ENCODE measurements around the gene KLK3. TPM values are rescaled to one million over a fixed set of nuclear protein-coding genes. Genes with fewer than 3 reads are reported as not detected.

Gene KLK3
- total RNA-seq, 2 donors from 2014 or later = not detected

DNA sequence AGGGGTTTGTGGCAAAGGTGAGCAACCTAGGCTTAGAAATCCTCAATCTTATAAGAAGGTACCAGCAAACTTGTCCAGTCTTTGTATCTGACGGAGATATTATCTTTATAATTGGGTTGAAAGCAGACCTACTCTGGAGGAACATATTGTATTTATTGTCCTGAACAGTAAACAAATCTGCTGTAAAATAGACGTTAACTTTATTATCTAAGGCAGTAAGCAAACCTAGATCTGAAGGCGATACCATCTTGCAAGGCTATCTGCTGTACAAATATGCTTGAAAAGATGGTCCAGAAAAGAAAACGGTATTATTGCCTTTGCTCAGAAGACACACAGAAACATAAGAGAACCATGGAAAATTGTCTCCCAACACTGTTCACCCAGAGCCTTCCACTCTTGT, 14.8 kb downstream of the KLK3 start:
- no peak for ATAC-seq (ENCODE audit: insufficient number of reproducible peaks, low FRiP score, low read depth)
- DNase-seq (ENCODE audit: low spot score) = no peak
- TF ChIP-seq, protein P1, sequence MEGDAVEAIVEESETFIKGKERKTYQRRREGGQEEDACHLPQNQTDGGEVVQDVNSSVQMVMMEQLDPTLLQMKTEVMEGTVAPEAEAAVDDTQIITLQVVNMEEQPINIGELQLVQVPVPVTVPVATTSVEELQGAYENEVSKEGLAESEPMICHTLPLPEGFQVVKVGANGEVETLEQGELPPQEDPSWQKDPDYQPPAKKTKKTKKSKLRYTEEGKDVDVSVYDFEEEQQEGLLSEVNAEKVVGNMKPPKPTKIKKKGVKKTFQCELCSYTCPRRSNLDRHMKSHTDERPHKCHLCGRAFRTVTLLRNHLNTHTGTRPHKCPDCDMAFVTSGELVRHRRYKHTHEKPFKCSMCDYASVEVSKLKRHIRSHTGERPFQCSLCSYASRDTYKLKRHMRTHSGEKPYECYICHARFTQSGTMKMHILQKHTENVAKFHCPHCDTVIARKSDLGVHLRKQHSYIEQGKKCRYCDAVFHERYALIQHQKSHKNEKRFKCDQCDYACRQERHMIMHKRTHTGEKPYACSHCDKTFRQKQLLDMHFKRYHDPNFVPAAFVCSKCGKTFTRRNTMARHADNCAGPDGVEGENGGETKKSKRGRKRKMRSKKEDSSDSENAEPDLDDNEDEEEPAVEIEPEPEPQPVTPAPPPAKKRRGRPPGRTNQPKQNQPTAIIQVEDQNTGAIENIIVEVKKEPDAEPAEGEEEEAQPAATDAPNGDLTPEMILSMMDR (IDR thresholded peaks at IDR 0.05) = no peak
- no peaks in the 10 kb centered on the region for H3K4me1 ChIP-seq (ENCODE audit: control insufficient read depth in 1 of 2, low read depth in 2 of 2)
- H3K27ac ChIP-seq = no peak overlapping the region
- no peak overlapping the region for H3K4me3 ChIP-seq
- H3K36me3 ChIP-seq = no peaks in the 10 kb centered on the region
- H3K27me3 ChIP-seq (replicated peaks; ENCODE audit: insufficient read depth) = no peaks in the 10 kb centered on the region
- H3K9me3 ChIP-seq = no peaks in the 10 kb centered on the region

DNA sequence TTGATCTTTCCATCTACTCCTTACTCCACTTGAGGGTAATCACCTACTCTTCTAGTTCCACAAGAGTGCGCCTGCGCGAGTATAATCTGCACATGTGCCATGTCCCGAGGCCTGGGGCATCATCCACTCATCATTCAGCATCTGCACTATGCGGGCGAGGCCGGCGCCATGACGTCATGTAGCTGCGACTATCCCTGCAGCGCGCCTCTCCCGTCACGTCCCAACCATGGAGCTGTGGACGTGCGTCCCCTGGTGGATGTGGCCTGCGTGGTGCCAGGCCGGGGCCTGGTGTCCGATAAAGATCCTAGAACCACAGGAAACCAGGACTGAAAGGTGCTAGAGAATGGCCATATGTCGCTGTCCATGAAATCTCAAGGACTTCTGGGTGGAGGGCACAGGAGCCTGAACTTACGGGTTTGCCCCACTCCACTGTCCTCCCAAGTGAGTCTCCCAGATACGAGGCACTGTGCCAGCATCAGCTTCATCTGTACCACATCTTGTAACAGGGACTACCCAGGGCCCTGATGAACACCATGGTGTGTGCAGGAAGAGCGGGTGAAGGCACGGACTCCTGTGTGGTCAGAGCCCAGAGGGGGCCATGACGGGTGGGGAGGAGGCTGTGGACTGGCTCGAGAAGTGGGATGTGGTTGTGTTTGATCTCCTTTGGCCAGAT, 15.8 kb downstream of the KLK3 start:
- Histone ChIP-seq H3K4me1 (ENCODE audit: control insufficient read depth in 1 of 2, low read depth in 2 of 2) (no peaks in the 10 kb centered on the region), H3K27me3 (replicated peaks; ENCODE audit: insufficient read depth) (no peaks in the 10 kb centered on the region), H3K9me3 (no peaks in the 10 kb centered on the region), H3K4me3 (no peak overlapping the region), H3K27ac (no peak overlapping the region), H3K36me3 (no peaks in the 10 kb centered on the region)
- no peak for ATAC-seq (ENCODE audit: insufficient number of reproducible peaks, low FRiP score, low read depth)
- TF ChIP-seq, protein P1 (IDR thresholded peaks at IDR 0.05) = no peak
- no peak for DNase-seq (ENCODE audit: low spot score)

DNA sequence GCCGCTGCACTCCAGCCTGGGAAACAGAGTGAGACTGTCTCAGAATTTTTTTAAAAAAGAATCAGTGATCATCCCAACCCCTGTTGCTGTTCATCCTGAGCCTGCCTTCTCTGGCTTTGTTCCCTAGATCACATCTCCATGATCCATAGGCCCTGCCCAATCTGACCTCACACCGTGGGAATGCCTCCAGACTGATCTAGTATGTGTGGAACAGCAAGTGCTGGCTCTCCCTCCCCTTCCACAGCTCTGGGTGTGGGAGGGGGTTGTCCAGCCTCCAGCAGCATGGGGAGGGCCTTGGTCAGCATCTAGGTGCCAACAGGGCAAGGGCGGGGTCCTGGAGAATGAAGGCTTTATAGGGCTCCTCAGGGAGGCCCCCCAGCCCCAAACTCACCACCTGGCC, 18.3 kb downstream of the KLK3 start, which contains the start of gene KLK2:
KLK2 (plus strand) TSS at position 384 of the 400 bp plus-strand sequence. CDS start 35 bp downstream, outside the sequence.
- Histone ChIP-seq H3K9me3 (no peaks in the 10 kb centered on the region), H3K4me3 (no peak within 1 kb of the TSS), H3K27me3 (replicated peaks; ENCODE audit: insufficient read depth) (no peaks in the 10 kb centered on the region), H3K4me1 (ENCODE audit: control insufficient read depth in 1 of 2, low read depth in 2 of 2) (no peaks in the 10 kb centered on the region), H3K36me3 (no peaks in the 10 kb centered on the region), H3K27ac (no peak within 1 kb of the TSS)
- TF ChIP-seq, protein P1 (IDR thresholded peaks at IDR 0.05) = no peak
- ATAC-seq (ENCODE audit: insufficient number of reproducible peaks, low FRiP score, low read depth) = no peak
- no peak for DNase-seq (ENCODE audit: low spot score)

DNA sequence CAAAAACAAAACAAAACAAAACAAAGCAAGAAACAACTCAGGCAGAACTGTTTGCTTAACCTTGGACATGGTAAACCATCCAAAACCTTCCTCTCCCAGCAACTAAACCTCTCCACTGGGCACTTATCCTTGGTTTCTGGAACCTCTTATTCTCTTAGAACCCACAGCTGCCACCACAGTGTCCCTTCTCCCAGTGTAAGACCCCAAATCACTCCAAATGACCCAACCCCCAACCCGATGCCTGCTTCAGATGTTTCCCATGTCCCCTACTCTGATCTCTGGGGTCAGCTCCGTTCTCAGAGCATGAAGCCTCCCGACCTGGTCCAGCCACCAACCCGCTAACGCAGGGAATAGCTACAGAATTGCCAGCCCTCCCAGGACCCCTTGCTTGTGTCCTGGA, 19.5 kb downstream of the KLK3 start:
- Histone ChIP-seq H3K36me3 (no peaks in the 10 kb centered on the region), H3K9me3 (no peaks in the 10 kb centered on the region), H3K27ac (no peak overlapping the region), H3K4me1 (ENCODE audit: control insufficient read depth in 1 of 2, low read depth in 2 of 2) (no peaks in the 10 kb centered on the region), H3K4me3 (no peak overlapping the region), H3K27me3 (replicated peaks; ENCODE audit: insufficient read depth) (no peaks in the 10 kb centered on the region)
- DNase-seq (ENCODE audit: low spot score) (no peak), ATAC-seq (ENCODE audit: insufficient number of reproducible peaks, low FRiP score, low read depth) (no peak)
- TF ChIP-seq, protein P1 (IDR thresholded peaks at IDR 0.05) = no peak

DNA sequence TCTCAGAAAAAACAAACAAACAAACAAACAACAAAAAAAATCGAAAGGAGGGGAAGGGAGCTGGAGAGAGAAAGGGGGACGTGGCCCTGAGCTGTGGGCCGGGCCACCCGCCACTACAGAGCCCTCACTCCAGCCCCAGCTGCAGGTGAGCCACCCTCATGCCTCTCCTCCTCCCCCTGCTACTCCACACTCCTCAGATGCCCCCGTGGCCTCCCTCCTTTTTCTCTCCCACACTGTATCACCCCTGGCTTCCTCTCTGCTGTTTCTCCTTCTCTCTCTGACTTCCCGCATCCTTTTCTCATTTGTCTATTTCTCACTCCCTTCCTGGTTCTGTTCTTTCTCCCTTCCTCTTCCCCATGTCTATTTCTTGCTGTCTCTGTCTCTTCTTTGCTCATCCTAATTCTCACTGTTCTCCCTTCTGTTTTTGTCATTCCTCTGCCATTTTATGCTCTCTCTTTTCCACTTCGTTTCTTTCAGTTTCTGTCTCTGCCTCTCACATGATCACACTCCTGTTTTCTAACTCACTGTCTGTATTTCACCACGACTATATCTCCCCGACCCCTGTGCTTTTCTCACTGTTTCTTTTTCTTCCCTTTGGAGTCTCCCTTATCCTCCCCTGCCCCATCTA, 21.2 kb downstream of the KLK3 start:
- H3K4me1 ChIP-seq (ENCODE audit: control insufficient read depth in 1 of 2, low read depth in 2 of 2) = no peaks in the 10 kb centered on the region
- TF ChIP-seq, protein P1 (IDR thresholded peaks at IDR 0.05) = no peak
- H3K27ac ChIP-seq = no peak overlapping the region
- no peaks in the 10 kb centered on the region for H3K9me3 ChIP-seq
- H3K27me3 ChIP-seq (replicated peaks; ENCODE audit: insufficient read depth) = no peaks in the 10 kb centered on the region
- DNase-seq (ENCODE audit: low spot score) = no peak
- H3K36me3 ChIP-seq = no peaks in the 10 kb centered on the region
- H3K4me3 ChIP-seq = no peak overlapping the region
- no peak for ATAC-seq (ENCODE audit: insufficient number of reproducible peaks, low FRiP score, low read depth)

Data from thoracic aorta (tissue), 2 donors.